ENCODE measurements around the gene MARK4.

Gene MARK4

GRCh38 chr19:45271098-45271734, 20.1 kb downstream of the MARK4 start:
- in situ Hi-C loops (cut with MboI; ENCODE audit: low sequenced_read_pairs), result no loop called here
- no peaks in the 10 kb centered on the region for H3K9me3 ChIP-seq
- H3K36me3 ChIP-seq (replicated peaks), result peaks cover 44% of the 10 kb centered on the region
- DNase-seq (ENCODE audit: low spot score in 2 of 2), result no peak
- no peak overlapping the region for H3K4me3 ChIP-seq
- H3K4me1 ChIP-seq, result peaks cover 12% of the 10 kb centered on the region
- no peaks in the 10 kb centered on the region for H3K27me3 ChIP-seq (ENCODE audit: low read depth)

GRCh38 chr19:45271735-45272108, 20.7 kb downstream of the MARK4 start:
- H3K9me3 ChIP-seq, result no peaks in the 10 kb centered on the region
- H3K4me3 ChIP-seq, result no peak overlapping the region
- in situ Hi-C loops (cut with MboI; ENCODE audit: low sequenced_read_pairs), result no loop called here
- DNase-seq (ENCODE audit: low spot score in 2 of 2), result no peak
- peaks cover 16% of the 10 kb centered on the region for H3K4me1 ChIP-seq
- peaks cover 44% of the 10 kb centered on the region for H3K36me3 ChIP-seq (replicated peaks)
- no peaks in the 10 kb centered on the region for H3K27me3 ChIP-seq (ENCODE audit: low read depth)

DNA sequence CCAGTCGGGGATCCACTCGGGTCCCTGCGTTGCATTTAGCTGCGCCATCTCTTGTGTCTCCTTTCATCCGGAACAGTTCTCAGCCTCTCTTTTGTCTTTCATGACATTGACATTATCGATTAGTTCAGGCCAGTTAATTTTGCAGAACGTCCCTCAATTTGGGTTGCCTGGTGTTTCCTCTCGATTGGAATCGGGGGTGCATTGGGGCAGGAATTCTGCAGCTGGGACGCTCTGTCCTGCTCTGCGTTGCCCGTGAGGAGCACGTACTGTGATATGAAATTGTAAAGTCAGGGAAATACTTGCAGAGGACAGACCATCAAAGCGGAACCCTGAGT, 22.4 kb downstream of the MARK4 start:
- Histone ChIP-seq H3K4me1 (peaks cover 16% of the 10 kb centered on the region), H3K36me3 (replicated peaks) (peaks cover 44% of the 10 kb centered on the region), H3K27me3 (ENCODE audit: low read depth) (no peaks in the 10 kb centered on the region), H3K4me3 (no peak overlapping the region), H3K9me3 (no peaks in the 10 kb centered on the region)
- no peak for DNase-seq (ENCODE audit: low spot score in 2 of 2)
- in situ Hi-C loops (cut with MboI; ENCODE audit: low sequenced_read_pairs), result no loop called here

DNA sequence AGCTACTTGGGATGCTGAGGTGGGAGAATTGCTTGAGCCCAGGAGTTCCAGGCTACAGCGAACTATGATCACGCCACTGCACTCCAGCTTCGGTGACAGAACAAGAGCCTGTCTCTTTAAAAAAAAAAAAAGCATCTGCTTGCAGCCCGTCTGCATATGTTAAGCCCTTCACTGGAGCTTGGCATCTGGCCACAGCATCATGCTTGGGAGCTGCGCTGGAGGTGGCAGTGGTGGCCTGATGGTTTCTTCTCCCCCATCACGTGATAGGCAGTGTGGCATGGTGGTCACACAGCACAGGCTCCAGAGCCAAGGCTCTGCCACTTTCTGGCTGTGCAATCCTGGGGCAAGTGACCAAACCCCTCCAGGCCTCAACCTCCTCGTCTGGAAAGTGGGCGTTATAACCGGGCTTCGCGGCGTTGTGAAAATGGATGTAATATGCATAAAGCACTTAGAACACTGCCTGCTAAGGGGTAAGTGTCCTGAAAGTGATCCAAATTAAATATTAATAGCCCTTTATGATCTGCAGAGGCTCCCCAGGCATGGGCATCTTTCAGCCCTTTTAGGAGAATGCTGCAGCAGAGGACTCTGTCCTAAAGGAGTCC, 24.4 kb downstream of the MARK4 start:
- H3K9me3 ChIP-seq, result no peaks in the 10 kb centered on the region
- DNase-seq (ENCODE audit: low spot score in 2 of 2), result peak; percentile 44 to 82
- H3K4me1 ChIP-seq, result peaks cover 16% of the 10 kb centered on the region
- in situ Hi-C loops (cut with MboI; ENCODE audit: low sequenced_read_pairs), result no loop called here
- peaks cover 55% of the 10 kb centered on the region for H3K36me3 ChIP-seq (replicated peaks)
- no peak overlapping the region for H3K4me3 ChIP-seq
- H3K27me3 ChIP-seq (ENCODE audit: low read depth), result no peaks in the 10 kb centered on the region

- no peak overlapping the region for H3K4me3 ChIP-seq
- peaks cover 55% of the 10 kb centered on the region for H3K36me3 ChIP-seq (replicated peaks)
- DNase-seq (ENCODE audit: low spot score in 2 of 2), result peak; percentile 91 to 92
- in situ Hi-C loops (cut with MboI; ENCODE audit: low sequenced_read_pairs), result no loop called here
- peaks cover 16% of the 10 kb centered on the region for H3K4me1 ChIP-seq
- no peaks in the 10 kb centered on the region for H3K9me3 ChIP-seq
- no peaks in the 10 kb centered on the region for H3K27me3 ChIP-seq (ENCODE audit: low read depth)
These were observed 25.2 kb downstream of the MARK4 start for GRCh38 chr19:45276284-45276687.

- no peak for DNase-seq (ENCODE audit: low spot score in 2 of 2)
- Histone ChIP-seq H3K27me3 (ENCODE audit: low read depth) (no peaks in the 10 kb centered on the region), H3K4me3 (no peak overlapping the region), H3K36me3 (replicated peaks) (peaks cover 53% of the 10 kb centered on the region), H3K4me1 (peaks cover 16% of the 10 kb centered on the region), H3K9me3 (no peaks in the 10 kb centered on the region)
- in situ Hi-C loops (cut with MboI; ENCODE audit: low sequenced_read_pairs), result no loop called here
These were observed 27.0 kb downstream of the MARK4 start for GRCh38 chr19:45278087-45278486.

- Histone ChIP-seq H3K27me3 (ENCODE audit: low read depth) (no peaks in the 10 kb centered on the region), H3K4me1 (peaks cover 16% of the 10 kb centered on the region), H3K36me3 (replicated peaks) (peaks cover 44% of the 10 kb centered on the region), H3K4me3 (no peak overlapping the region), H3K9me3 (no peaks in the 10 kb centered on the region)
- in situ Hi-C loops (cut with MboI; ENCODE audit: low sequenced_read_pairs), result no loop called here
- DNase-seq (ENCODE audit: low spot score in 2 of 2), result no peak
These were observed 28.6 kb downstream of the MARK4 start for GRCh38 chr19:45279587-45280192.

GRCh38 chr19:45280471-45280961, 29.4 kb downstream of the MARK4 start:
- DNase-seq (ENCODE audit: low spot score in 2 of 2), result no peak
- H3K4me3 ChIP-seq, result no peak overlapping the region
- peaks cover 39% of the 10 kb centered on the region for H3K36me3 ChIP-seq (replicated peaks)
- no peaks in the 10 kb centered on the region for H3K27me3 ChIP-seq (ENCODE audit: low read depth)
- peaks cover 11% of the 10 kb centered on the region for H3K4me1 ChIP-seq
- no peaks in the 10 kb centered on the region for H3K9me3 ChIP-seq
- in situ Hi-C loops (cut with MboI; ENCODE audit: low sequenced_read_pairs), result no loop called here

GRCh38 chr19:45283443-45284033, 32.5 kb downstream of the MARK4 start:
- H3K4me1 ChIP-seq, result no peaks in the 10 kb centered on the region
- no peak for DNase-seq (ENCODE audit: low spot score in 2 of 2)
- peaks cover 33% of the 10 kb centered on the region for H3K36me3 ChIP-seq (replicated peaks)

DNA sequence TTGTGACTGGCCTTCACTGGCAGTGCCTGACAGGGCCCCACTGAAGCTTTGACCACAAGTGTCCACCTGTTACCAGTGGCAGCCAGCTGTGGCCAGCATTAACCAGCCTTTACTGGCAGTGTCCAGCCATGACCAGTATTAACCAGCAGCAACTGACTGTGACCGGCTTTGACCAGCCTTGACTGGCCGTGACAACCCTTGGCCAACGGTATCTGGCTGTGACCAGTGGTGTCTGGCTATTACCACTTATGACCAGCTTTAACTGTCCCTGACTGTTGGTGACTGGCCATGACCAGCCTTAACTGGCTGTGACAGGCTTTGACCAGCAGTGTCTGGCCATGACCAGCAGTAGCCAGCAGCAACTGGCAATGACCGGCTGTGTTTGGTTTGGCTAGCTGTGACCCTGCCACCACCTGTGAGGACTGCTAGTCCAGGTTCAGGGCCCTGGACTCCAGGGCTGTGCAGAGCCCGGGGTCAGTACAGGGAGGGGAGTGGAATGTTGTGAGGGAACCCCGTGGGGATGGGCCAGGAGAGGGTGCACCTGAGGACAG, 39.4 kb downstream of the MARK4 start:
- H3K27me3 ChIP-seq (ENCODE audit: low read depth), result no peaks in the 10 kb centered on the region
- no peaks in the 10 kb centered on the region for H3K4me1 ChIP-seq
- in situ Hi-C loops (cut with MboI; ENCODE audit: low sequenced_read_pairs), result no loop called here
- H3K36me3 ChIP-seq (replicated peaks), result peaks cover 9% of the 10 kb centered on the region
- no peak overlapping the region for H3K4me3 ChIP-seq
- H3K9me3 ChIP-seq, result no peaks in the 10 kb centered on the region
- no peak for DNase-seq (ENCODE audit: low spot score in 2 of 2)

More at GRCh38 chr19:45283443-45284033, 32.5 kb downstream of the MARK4 start:
- Histone ChIP-seq H3K4me3 (no peak overlapping the region), H3K27me3 (ENCODE audit: low read depth) (no peaks in the 10 kb centered on the region), H3K9me3 (no peaks in the 10 kb centered on the region)
- in situ Hi-C loops (cut with MboI; ENCODE audit: low sequenced_read_pairs), result no loop called here

GRCh38 chr19:45291834-45292233, 40.8 kb downstream of the MARK4 start:
- Histone ChIP-seq H3K36me3 (replicated peaks) (peaks cover 7% of the 10 kb centered on the region), H3K4me1 (no peaks in the 10 kb centered on the region), H3K27me3 (ENCODE audit: low read depth) (no peaks in the 10 kb centered on the region), H3K4me3 (no peak overlapping the region), H3K9me3 (no peaks in the 10 kb centered on the region)
- DNase-seq (ENCODE audit: low spot score in 2 of 2), result no peak
- in situ Hi-C loops (cut with MboI; ENCODE audit: low sequenced_read_pairs), result no loop called here

- Histone ChIP-seq H3K9me3 (no peaks in the 10 kb centered on the region), H3K4me1 (no peaks in the 10 kb centered on the region), H3K27me3 (ENCODE audit: low read depth) (no peaks in the 10 kb centered on the region), H3K36me3 (replicated peaks) (peaks cover 3% of the 10 kb centered on the region; the same call in 1 of the 2 replicates), H3K4me3 (no peak overlapping the region)
- no peak for DNase-seq (ENCODE audit: low spot score in 2 of 2)
- in situ Hi-C loops (cut with MboI; ENCODE audit: low sequenced_read_pairs), result no loop called here
These were observed 42.6 kb downstream of the MARK4 start for GRCh38 chr19:45293682-45294081.

DNA sequence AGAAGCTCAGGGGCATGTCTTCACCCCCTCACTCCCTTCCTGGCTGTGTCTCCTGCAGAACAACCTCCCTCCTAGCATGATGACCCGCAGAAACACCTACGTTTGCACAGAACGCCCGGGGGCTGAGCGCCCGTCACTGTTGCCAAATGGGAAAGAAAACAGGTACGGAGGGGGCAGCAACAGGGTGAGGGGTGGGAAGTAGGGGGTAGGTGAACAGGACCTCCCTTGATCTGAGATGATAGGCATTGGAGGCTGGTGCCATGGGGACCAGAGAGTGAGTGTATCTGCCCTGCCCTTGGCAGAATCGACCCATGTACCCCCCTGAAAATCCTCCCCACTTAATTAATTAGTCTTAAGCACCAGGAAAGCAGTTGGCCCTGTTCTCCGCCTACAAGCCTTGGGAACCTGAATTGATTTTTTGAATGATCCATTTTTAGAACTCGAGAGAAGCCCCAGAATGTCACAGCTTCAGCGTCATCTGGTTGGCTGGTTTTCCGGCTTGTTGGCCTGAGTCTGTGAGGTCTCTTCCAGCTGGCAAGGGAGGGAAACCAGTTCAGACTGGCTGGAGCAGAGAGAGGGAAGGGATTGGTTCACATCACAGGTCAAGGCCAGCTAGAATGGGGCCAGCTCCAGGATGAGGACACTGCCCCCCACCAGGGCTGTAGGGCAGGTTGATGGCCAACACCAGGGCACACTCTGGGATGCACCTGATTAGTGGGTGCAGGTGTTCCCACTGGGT, 43.4 kb downstream of the MARK4 start:
- in situ Hi-C loops (cut with MboI; ENCODE audit: low sequenced_read_pairs), result no loop called here
- H3K4me1 ChIP-seq, result no peaks in the 10 kb centered on the region
- DNase-seq (ENCODE audit: low spot score in 2 of 2), result no peak

More for the DNA sequence above, 43.4 kb downstream of the MARK4 start:
- Histone ChIP-seq H3K27me3 (ENCODE audit: low read depth) (no peaks in the 10 kb centered on the region), H3K4me3 (no peak overlapping the region), H3K36me3 (replicated peaks) (peaks cover 3% of the 10 kb centered on the region; the same call in 1 of the 2 replicates), H3K9me3 (no peaks in the 10 kb centered on the region)
